Osteocyte (in vitro differentiated cells): Measurements from ENCODE around the gene UBA1. TPM values are rescaled to one million over a fixed set of nuclear protein-coding genes. Genes with fewer than 3 reads are reported as not detected.

Experiments used
- DNase-seq: peaks from one replicate; pipeline ENCODE4 v3.0.0; 2021; ENCODE audit warnings: mixed read lengths; ENCODE audit not compliant: unreplicated experiment; ENCODE audit errors: extremely low spot score
- H3K27ac Mint-ChIP-seq: one replicate; pipeline ENCODE4 v1.8.0; 2021; ENCODE audit warnings: mild to moderate bottlenecking, mixed read lengths; ENCODE audit not compliant: unreplicated experiment
- H3K27me3 Mint-ChIP-seq: one replicate; pipeline ENCODE4 v1.8.0; 2021; ENCODE audit warnings: mixed read lengths; ENCODE audit not compliant: unreplicated experiment
- H3K36me3 Mint-ChIP-seq: one replicate; pipeline ENCODE4 v1.8.0; 2021; ENCODE audit warnings: mixed read lengths; ENCODE audit not compliant: unreplicated experiment
- H3K4me1 Mint-ChIP-seq: one replicate; pipeline ENCODE4 v1.8.0; 2021; ENCODE audit warnings: mixed read lengths; ENCODE audit not compliant: unreplicated experiment
- H3K4me3 Mint-ChIP-seq: one replicate; pipeline ENCODE4 v1.8.0; 2021; ENCODE audit warnings: mild to moderate bottlenecking, moderate library complexity, mixed read lengths; ENCODE audit not compliant: unreplicated experiment
- H3K9me3 Mint-ChIP-seq: one replicate; pipeline ENCODE4 v1.8.0; 2021; ENCODE audit warnings: mixed read lengths; ENCODE audit not compliant: unreplicated experiment
- total RNA-seq: library from RNA; stranded (reverse); gene quantifications from 2 replicates; pipeline ENCODE4 v1.2.1, GENCODE V29; 2021
- TF ChIP-seq, protein P1 (sequence below): fragments of 200-600 bp; sonication (generic); IDR thresholded peaks from 2 replicates; pipeline ENCODE4 v1.5.0; 2021; ENCODE audit warnings: antibody characterized with exemption, mild to moderate bottlenecking, moderate library complexity

UBA1 gene
- total RNA-seq, 1 donor from 2014 or later, result 350 TPM

DNA sequence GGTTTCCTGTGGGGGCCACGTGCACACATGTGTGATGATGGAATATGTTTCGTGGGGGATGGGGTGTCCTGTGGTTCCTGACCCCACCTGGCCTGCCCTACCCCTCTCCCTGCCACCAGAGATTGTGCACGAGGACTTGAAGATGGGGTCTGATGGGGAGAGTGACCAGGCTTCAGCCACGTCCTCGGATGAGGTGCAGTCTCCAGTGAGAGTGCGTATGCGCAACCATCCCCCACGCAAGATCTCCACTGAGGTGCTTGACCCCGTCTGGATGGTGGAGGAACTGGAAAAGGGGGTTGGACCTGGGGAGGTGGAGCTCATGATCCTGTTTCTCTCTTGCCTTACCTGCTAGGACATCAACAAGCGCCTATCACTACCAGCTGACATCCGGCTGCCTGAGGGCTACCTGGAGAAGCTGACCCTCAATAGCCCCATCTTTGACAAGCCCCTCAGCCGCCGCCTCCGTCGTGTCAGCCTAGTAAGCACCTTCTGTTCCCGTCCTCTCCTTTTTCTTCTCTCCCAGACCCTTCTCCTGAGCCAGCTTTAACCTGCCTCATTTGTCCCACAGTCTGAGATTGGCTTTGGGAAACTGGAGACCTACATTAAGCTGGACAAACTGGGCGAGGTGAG is 30.8 kb downstream of the UBA1 start:
- no peak overlapping the region for H3K27ac Mint-ChIP-seq
- DNase-seq, result no peak
- TF ChIP-seq, protein P1, sequence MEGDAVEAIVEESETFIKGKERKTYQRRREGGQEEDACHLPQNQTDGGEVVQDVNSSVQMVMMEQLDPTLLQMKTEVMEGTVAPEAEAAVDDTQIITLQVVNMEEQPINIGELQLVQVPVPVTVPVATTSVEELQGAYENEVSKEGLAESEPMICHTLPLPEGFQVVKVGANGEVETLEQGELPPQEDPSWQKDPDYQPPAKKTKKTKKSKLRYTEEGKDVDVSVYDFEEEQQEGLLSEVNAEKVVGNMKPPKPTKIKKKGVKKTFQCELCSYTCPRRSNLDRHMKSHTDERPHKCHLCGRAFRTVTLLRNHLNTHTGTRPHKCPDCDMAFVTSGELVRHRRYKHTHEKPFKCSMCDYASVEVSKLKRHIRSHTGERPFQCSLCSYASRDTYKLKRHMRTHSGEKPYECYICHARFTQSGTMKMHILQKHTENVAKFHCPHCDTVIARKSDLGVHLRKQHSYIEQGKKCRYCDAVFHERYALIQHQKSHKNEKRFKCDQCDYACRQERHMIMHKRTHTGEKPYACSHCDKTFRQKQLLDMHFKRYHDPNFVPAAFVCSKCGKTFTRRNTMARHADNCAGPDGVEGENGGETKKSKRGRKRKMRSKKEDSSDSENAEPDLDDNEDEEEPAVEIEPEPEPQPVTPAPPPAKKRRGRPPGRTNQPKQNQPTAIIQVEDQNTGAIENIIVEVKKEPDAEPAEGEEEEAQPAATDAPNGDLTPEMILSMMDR, result no peak
- H3K36me3 Mint-ChIP-seq, result peaks cover 32% of the 10 kb centered on the region
- H3K27me3 Mint-ChIP-seq, result no peaks in the 10 kb centered on the region
- H3K4me1 Mint-ChIP-seq, result peaks cover 24% of the 10 kb centered on the region
- H3K4me3 Mint-ChIP-seq, result no peak overlapping the region
- H3K9me3 Mint-ChIP-seq, result no peaks in the 10 kb centered on the region

DNA sequence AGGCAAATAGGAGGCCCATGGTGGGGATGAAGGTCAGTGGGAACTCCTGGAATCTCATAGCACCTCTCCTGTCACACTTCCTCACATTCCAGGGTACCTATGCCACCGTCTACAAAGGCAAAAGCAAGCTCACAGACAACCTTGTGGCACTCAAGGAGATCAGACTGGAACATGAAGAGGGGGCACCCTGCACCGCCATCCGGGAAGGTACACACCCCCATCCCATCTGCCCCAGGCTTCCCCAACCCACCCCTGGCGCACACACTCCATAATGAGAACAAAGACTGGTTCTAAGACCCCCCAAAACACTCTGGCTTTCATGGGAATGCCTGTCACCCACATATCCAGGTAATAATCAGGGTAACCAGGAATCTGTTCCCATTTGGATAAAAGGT is 31.3 kb downstream of the UBA1 start:
- H3K27me3 Mint-ChIP-seq, result no peaks in the 10 kb centered on the region
- no peak overlapping the region for H3K27ac Mint-ChIP-seq
- no peak overlapping the region for H3K4me3 Mint-ChIP-seq
- TF ChIP-seq, protein P1, result no peak
- peaks cover 19% of the 10 kb centered on the region for H3K4me1 Mint-ChIP-seq
- H3K36me3 Mint-ChIP-seq, result peaks cover 34% of the 10 kb centered on the region
- H3K9me3 Mint-ChIP-seq, result no peaks in the 10 kb centered on the region
- no peak for DNase-seq

DNA sequence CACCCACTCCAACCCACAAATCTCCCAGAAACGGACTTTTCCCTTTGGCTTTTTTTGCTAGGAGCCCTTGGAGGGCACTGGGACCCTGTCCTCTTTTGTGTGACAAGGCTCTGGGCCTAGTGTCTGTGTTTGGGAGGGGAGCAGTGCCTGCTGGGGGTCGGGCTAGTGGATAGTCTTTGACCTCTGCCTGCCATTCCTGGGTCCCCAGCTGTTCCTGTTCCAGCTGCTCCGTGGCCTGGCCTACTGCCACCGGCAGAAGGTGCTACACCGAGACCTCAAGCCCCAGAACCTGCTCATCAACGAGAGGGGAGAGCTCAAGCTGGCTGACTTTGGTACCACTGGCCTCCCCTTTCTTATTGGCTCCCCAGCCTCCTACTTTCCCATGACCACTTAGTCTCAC is 32.4 kb downstream of the UBA1 start:
- Mint-ChIP-seq H3K27ac (no peak overlapping the region), H3K4me1 (peaks cover 7% of the 10 kb centered on the region), H3K27me3 (no peaks in the 10 kb centered on the region), H3K9me3 (no peaks in the 10 kb centered on the region), H3K4me3 (no peak overlapping the region), H3K36me3 (peaks cover 38% of the 10 kb centered on the region)
- TF ChIP-seq, protein P1, result no peak
- DNase-seq, result no peak

DNA sequence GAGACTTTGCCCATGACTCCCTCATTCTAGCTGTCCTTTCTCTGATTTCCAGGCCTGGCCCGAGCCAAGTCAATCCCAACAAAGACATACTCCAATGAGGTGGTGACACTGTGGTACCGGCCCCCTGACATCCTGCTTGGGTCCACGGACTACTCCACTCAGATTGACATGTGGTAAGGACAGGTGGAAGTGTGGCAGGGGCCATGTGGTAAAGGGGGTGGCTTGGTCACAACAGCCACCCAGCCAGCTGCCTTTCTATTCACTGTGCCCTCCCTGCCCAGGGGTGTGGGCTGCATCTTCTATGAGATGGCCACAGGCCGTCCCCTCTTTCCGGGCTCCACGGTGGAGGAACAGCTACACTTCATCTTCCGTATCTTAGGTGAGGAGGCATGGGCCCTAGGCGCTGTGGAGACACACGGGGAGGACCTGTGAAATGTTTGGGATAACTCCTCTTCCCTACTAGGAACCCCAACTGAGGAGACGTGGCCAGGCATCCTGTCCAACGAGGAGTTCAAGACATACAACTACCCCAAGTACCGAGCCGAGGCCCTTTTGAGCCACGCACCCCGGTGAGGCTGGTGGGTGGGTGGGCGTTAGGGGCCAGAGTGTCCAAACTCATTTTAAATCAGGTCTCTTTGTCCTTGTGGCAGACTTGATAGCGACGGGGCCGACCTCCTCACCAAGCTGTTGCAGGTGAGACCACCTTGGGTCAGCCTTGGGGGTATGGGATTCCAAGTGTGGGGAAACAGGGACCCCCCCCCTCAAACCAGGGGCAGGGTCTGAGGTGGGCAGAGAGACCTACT is 33.1 kb downstream of the UBA1 start:
- H3K4me3 Mint-ChIP-seq, result no peak overlapping the region
- H3K27ac Mint-ChIP-seq, result no peak overlapping the region
- peaks cover 5% of the 10 kb centered on the region for H3K4me1 Mint-ChIP-seq
- TF ChIP-seq, protein P1, result no peak
- DNase-seq, result no peak
- no peaks in the 10 kb centered on the region for H3K27me3 Mint-ChIP-seq
- no peaks in the 10 kb centered on the region for H3K9me3 Mint-ChIP-seq
- peaks cover 38% of the 10 kb centered on the region for H3K36me3 Mint-ChIP-seq

DNA sequence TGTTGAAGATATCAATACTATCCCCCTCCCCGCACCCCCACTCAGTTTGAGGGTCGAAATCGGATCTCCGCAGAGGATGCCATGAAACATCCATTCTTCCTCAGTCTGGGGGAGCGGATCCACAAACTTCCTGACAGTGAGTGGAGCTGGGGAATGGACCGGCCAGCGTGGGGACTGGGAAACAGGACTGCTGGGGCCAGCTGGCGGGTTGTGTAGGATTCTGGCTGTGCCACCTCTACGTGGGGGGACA is 33.6 kb downstream of the UBA1 start:
- no peaks in the 10 kb centered on the region for H3K9me3 Mint-ChIP-seq
- TF ChIP-seq, protein P1, result no peak
- no peaks in the 10 kb centered on the region for H3K27me3 Mint-ChIP-seq
- peaks cover 38% of the 10 kb centered on the region for H3K36me3 Mint-ChIP-seq
- DNase-seq, result no peak
- peaks cover 6% of the 10 kb centered on the region for H3K4me1 Mint-ChIP-seq
- H3K4me3 Mint-ChIP-seq, result no peak overlapping the region
- no peak overlapping the region for H3K27ac Mint-ChIP-seq
